HepG2 (cell line): ENCODE data around the gene LST1. TPM values are rescaled to one million over a fixed set of nuclear protein-coding genes. Genes with fewer than 3 reads are reported as not detected.
A peak's percentile ranks its signal among the peaks of the same experiment; 100 is the strongest.

ENCODE experiments used
- CREM ChIP-seq, 2 experiments: sonication (generic) in 1 of 2; formaldehyde crosslinking in 1 of 2; IDR thresholded peaks; 2 replicates each; pipeline versions ENCODE4 v1.4.0 to v1.6.1; 2016 to 2020; ENCODE audit warnings: antibody characterized with exemption in 1 of 2, mild to moderate bottlenecking in 1 of 2, missing genetic modification reagents in 1 of 2
- FOSL1 ChIP-seq: sonication (generic); formaldehyde crosslinking; IDR thresholded peaks from 2 replicates; pipeline ENCODE4 v1.9.0; 2021; ENCODE audit warnings: missing genetic modification reagents, borderline replicate concordance
- FOXM1 ChIP-seq: sonication (generic); formaldehyde crosslinking; IDR thresholded peaks from 2 replicates; pipeline ENCODE4 v1.5.0; 2020; ENCODE audit warnings: missing genetic modification reagents
- FOXO1 ChIP-seq: sonication (generic); formaldehyde crosslinking; IDR thresholded peaks from 2 replicates; pipeline ENCODE4 v1.4.0; 2020; ENCODE audit warnings: missing genetic modification reagents
- HBP1 ChIP-seq: IDR thresholded peaks from 2 replicates; pipeline ENCODE4 v1.6.1; 2016; ENCODE audit warnings: low read depth, control low read depth
- HMG20B ChIP-seq: conservative IDR thresholded peaks from 2 replicates; pipeline ENCODE4 v1.6.1; 2016; ENCODE audit warnings: missing genetic modification reagents, missing compliant biosample characterization
- NRL ChIP-seq: sonication (generic); formaldehyde crosslinking; IDR thresholded peaks from 2 replicates; pipeline ENCODE4 v1.5.0; 2020; ENCODE audit warnings: missing genetic modification reagents, mild to moderate bottlenecking, moderate library complexity, borderline replicate concordance
- SNAPC4 ChIP-seq: sonication (generic); formaldehyde crosslinking; IDR thresholded peaks from 2 replicates; pipeline ENCODE4 v1.4.0; 2020; ENCODE audit warnings: mild to moderate bottlenecking, missing genetic modification reagents
- U2AF1 ChIP-seq: fragments of 200-400 bp; formaldehyde crosslinking; optimal IDR thresholded peaks from 2 replicates; pipeline ENCODE3; 2017; ENCODE audit warnings: mild to moderate bottlenecking, low read depth, low read length
- ZNF225 ChIP-seq: sonication (generic); formaldehyde crosslinking; IDR thresholded peaks from 2 replicates; pipeline ENCODE4 v1.4.0; 2020; ENCODE audit warnings: mild to moderate bottlenecking, missing genetic modification reagents
- ZNF317 ChIP-seq: sonication (generic); formaldehyde crosslinking; IDR thresholded peaks from 2 replicates; pipeline ENCODE4 v1.5.0; 2020; ENCODE audit warnings: mild to moderate bottlenecking, missing genetic modification reagents
- ZNF430 ChIP-seq: sonication (generic); formaldehyde crosslinking; IDR thresholded peaks from 2 replicates; pipeline ENCODE4 v1.9.0; 2021; ENCODE audit warnings: mild to moderate bottlenecking, missing genetic modification reagents
- ZNF484 ChIP-seq: sonication (generic); formaldehyde crosslinking; IDR thresholded peaks from 2 replicates; pipeline ENCODE4 v1.5.1; 2020; ENCODE audit warnings: mild to moderate bottlenecking, low read depth, missing genetic modification reagents, borderline replicate concordance
- ZNF597 ChIP-seq: sonication (generic); formaldehyde crosslinking; IDR thresholded peaks from 2 replicates; pipeline ENCODE4 v1.5.0; 2020; ENCODE audit warnings: missing genetic modification reagents
- ZNF672 ChIP-seq: sonication (generic); formaldehyde crosslinking; IDR thresholded peaks from 2 replicates; pipeline ENCODE4 v1.8.1; 2022; ENCODE audit warnings: missing genetic modification reagents
- ZNF777 ChIP-seq: sonication (generic); formaldehyde crosslinking; IDR thresholded peaks from 2 replicates; pipeline ENCODE4 v1.4.0; 2020; ENCODE audit warnings: missing genetic modification reagents
- polyA plus RNA-seq, 8 experiments: library from polyadenylated mRNA; depleted of rRNA in 3 of 8; stranded (reverse) in 7 of 8; unstranded in 1 of 8; fragments of >200 nt; fragmentation: Illumina TruSeq in 4 of 8; extraction: Trizol in 4 of 8; gene quantifications; 2 replicates each; pipeline versions ENCODE4 v1.2.1 to v1.2.3, GENCODE V29; 2011 to 2016; ENCODE audit warnings: low read depth in 4 of 8, missing spikeins in 1 of 8, mixed read lengths in 1 of 8; ENCODE audit not compliant: insufficient read depth in 1 of 8
- total RNA-seq, 5 experiments: library from RNA; depleted of rRNA; stranded (reverse); fragments of >200 nt; fragmentation: Illumina TruSeq; extraction: Trizol; gene quantifications; 2 replicates each; pipeline ENCODE4 v1.2.3, GENCODE V29; 2016; ENCODE audit warnings: low read depth in 1 of 5
- TF ChIP-seq, protein P1 (sequence below): sonication (generic); formaldehyde crosslinking; IDR thresholded peaks from 2 replicates; pipeline ENCODE4 v1.4.0; 2020; ENCODE audit warnings: missing genetic modification reagents
- TF ChIP-seq, protein P2 (sequence below): sonication (generic); formaldehyde crosslinking; IDR thresholded peaks from 2 replicates; pipeline ENCODE4 v1.4.0; 2020; ENCODE audit warnings: missing genetic modification reagents, low read depth, mild to moderate bottlenecking, borderline replicate concordance

The LST1 gene
- total and polyA plus RNA-seq, 2 of the 13 experiments (the other 11 are each of a cell fraction or from before 2014, with no cell fraction given) = not detected

DNA sequence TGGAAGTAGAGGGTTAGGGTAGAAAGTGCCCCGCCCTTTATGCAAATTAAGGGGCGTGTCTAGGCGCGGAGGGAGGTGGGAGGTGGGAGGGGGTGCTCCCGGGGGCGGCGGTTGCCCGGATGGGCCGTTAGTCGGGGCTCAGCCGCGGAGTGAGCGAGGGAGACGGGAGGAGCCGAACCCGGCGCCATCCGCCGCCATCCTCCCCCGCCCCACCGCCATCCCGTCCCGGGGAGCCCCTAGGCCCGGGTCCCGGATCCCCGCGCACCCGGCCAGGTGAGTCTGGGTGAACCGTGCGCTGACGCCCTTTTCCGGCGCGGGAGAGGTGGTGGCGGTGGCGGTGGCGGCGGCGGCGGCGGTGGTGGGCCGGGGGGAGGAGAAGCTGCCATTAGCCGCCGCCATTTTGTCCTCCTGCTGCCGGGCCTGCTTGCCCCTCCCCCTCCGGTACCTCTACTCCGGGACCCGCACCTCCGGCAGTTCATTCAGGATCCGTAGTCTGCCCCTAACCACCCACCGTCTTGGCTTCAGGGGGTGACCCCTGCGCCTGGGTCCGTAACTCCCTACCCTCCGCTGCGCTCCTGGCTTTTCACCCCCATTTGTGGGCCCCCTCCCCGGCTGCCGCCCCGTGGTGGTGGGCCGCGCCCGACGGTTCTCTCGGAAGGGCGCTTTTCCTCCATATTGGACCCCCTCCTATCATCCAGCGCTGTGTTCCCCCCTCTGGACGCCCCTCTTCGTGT is 34.7 kb downstream of the LST1 start, which contains the start of gene PRRC2A (continued):
- TF ChIP-seq, protein P1, sequence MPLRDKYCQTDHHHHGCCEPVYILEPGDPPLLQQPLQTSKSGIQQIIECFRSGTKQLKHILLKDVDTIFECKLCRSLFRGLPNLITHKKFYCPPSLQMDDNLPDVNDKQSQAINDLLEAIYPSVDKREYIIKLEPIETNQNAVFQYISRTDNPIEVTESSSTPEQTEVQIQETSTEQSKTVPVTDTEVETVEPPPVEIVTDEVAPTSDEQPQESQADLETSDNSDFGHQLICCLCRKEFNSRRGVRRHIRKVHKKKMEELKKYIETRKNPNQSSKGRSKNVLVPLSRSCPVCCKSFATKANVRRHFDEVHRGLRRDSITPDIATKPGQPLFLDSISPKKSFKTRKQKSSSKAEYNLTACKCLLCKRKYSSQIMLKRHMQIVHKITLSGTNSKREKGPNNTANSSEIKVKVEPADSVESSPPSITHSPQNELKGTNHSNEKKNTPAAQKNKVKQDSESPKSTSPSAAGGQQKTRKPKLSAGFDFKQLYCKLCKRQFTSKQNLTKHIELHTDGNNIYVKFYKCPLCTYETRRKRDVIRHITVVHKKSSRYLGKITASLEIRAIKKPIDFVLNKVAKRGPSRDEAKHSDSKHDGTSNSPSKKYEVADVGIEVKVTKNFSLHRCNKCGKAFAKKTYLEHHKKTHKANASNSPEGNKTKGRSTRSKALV = no peak
- peak; percentile 65; the same call in 1 of the 2 replicates for TF ChIP-seq ZNF777 (CRISPR knock-in tag)
- TF ChIP-seq U2AF1 = no peak
- peak; percentile 82; the same call in 1 of the 2 replicates for TF ChIP-seq ZNF430 (CRISPR knock-in tag)
- peak; percentile 71; the same call in 1 of the 2 replicates for TF ChIP-seq NRL (CRISPR knock-in tag)
- peak; percentile 21 for TF ChIP-seq SNAPC4 (CRISPR knock-in tag)
- no peak for TF ChIP-seq ZNF317 (CRISPR knock-in tag)
- TF ChIP-seq FOXO1 (CRISPR knock-in tag) = no peak; the same call in 1 of the 2 replicates
- no peak for TF ChIP-seq ZNF597 (CRISPR knock-in tag)
- TF ChIP-seq, protein P2, sequence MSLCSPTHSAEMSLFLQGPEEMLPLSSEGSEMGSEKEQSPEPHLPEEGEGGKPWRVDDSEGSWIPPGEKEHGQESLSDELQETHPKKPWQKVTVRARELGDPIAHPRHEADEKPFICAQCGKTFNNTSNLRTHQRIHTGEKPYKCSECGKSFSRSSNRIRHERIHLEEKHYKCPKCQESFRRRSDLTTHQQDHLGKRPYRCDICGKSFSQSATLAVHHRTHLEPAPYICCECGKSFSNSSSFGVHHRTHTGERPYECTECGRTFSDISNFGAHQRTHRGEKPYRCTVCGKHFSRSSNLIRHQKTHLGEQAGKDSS (CRISPR knock-in tag) = peak; percentile 68; the same call in 1 of the 2 replicates
- peak; percentile 83 for TF ChIP-seq HBP1
- 0 out of 2 replicates have a peak, but pooled peaks have one; percentile 48 for TF ChIP-seq HMG20B (CRISPR knock-in tag)
- no peak for TF ChIP-seq ZNF484 (CRISPR knock-in tag)
- TF ChIP-seq FOSL1 (CRISPR knock-in tag) = no peak
- no peak for TF ChIP-seq ZNF225
- no peak for TF ChIP-seq ZNF672
- TF ChIP-seq FOXM1 (CRISPR knock-in tag) = peak; percentile 49; the same call in 1 of the 2 replicates
- TF ChIP-seq CREM (IDR thresholded peaks at IDR 0.05) = no peak
- no peak for TF ChIP-seq CREM (CRISPR knock-in tag; IDR thresholded peaks at IDR 0.05)
